Measurements from ENCODE around the gene ABCA12. TPM values are rescaled to one million over a fixed set of nuclear protein-coding genes. Genes with fewer than 3 reads are reported as not detected.

Gene ABCA12
- total and polyA plus RNA-seq, 10 of the 15 experiments (the other 5 are each of a cell fraction or from before 2014, with no cell fraction given) = 1.2 to 12.1 (median 6.0) TPM

- Histone ChIP-seq H3K36me3 (ENCODE audit: control insufficient read depth in 2 of 2, insufficient read depth in 2 of 2, low read length in 1 of 2) (no peaks in the 10 kb centered on the region), H3K4me3 (no peak overlapping the region), H2AFZ (ENCODE audit: control insufficient read depth, low read depth, low read length) (peak overlapping the region; percentile 54), H3K27ac (ENCODE audit: control insufficient read depth, insufficient read depth) (peak overlapping the region; percentile 69), H3K9ac (ENCODE audit: control insufficient read depth, insufficient read depth, low read length) (peak overlapping the region; percentile 40; the same call in 1 of the 2 replicates), H3K9me3 (replicated peaks; ENCODE audit: control insufficient read depth, insufficient read depth, low read length) (no peaks in the 10 kb centered on the region; the same call in 1 of the 3 replicates), H3K4me1 (ENCODE audit: control insufficient read depth, insufficient read depth, low read length) (peaks cover 22% of the 10 kb centered on the region), H3K79me2 (ENCODE audit: control insufficient read depth, insufficient read depth, low read length) (peaks cover 4% of the 10 kb centered on the region), H4K20me1 (ENCODE audit: control insufficient read depth, insufficient read depth) (no peaks in the 10 kb centered on the region), H3K27me3 (replicated peaks in 1 of 2; ENCODE audit: control insufficient read depth in 2 of 2, insufficient read depth in 2 of 2, low read length in 1 of 2) (no peaks in the 10 kb centered on the region), H3K4me2 (ENCODE audit: control insufficient read depth, insufficient read depth) (no peak overlapping the region; the same call in none of the 2 replicates)
- DNase-seq (ENCODE audit: low read depth, low spot score) (no peak), FAIRE-seq (no peak), ATAC-seq (no peak)
- RAD21 ChIA-PET (ENCODE audit: unreplicated experiment) = no interaction called here
- POLR2A ChIA-PET = interaction anchor here (0.6 kb wide), 1 partner anchor 338 kb away, joined by 4 read pairs; no protein-coding TSS in a partner anchor
- in situ Hi-C loops (cut with MboI) (no loop called here), intact Hi-C loops (cut with micrococcal nuclease; ENCODE audit: unreplicated experiment) (no loop called here)
- TF ChIP-seq ZNF687 (IDR thresholded peaks at IDR 0.05) (no peak), ATF2 (IDR thresholded peaks at IDR 0.05; ENCODE audit: low read length) (0 out of 2 replicates have a peak, but pooled peaks have one; percentile 39), RB1 (IDR thresholded peaks at IDR 0.05; ENCODE audit: borderline replicate concordance) (no peak), NFIC (IDR thresholded peaks at IDR 0.05; ENCODE audit: low read depth, low read length) (0 out of 2 replicates have a peak, but pooled peaks have one; percentile 27), GABPA (IDR thresholded peaks at IDR 0.05; ENCODE audit: low read depth) (0 out of 2 replicates have a peak, but pooled peaks have one; percentile 15), MYC (IDR thresholded peaks at IDR 0.05; ENCODE audit: insufficient read depth, insufficient read length, insufficient replicate concordance, low read length, severe bottlenecking) (no peak), CBX5 (IDR thresholded peaks at IDR 0.05; ENCODE audit: low read depth) (no peak), BCL3 (IDR thresholded peaks at IDR 0.05; ENCODE audit: borderline replicate concordance, insufficient read depth, low read depth, low read length, poor library complexity, severe bottlenecking) (no peak)
- WGBS (ENCODE audit: insufficient coverage, insufficient replicate concordance, low lambda C conversion rate, missing lambda C conversion rate) = 15% methylated on average over 4 of the region's 4 CpGs
- no TSS peak for BruUV-seq (replicated peaks)
- CTCF ChIA-PET = no interaction called here
- SMC1A ChIA-PET (ENCODE audit: uncharacterized antibody, unreplicated experiment) = interaction anchor here (1.3 to 1.7 kb wide), 2 partner anchors 9 to 145 kb away, joined by 4 to 6 read pairs; no protein-coding TSS in a partner anchor
Measured at GRCh38 chr2:215140166-215140707, 1.8 kb upstream of the ABCA12 start.
